ENCODE results near the gene CLEC16A. TPM values are rescaled to one million over a fixed set of nuclear protein-coding genes. Genes with fewer than 3 reads are reported as not detected.
"Not testable (repeated sequence)": the region's sequence is repeated elsewhere in the genome, so short reads cannot be mapped to it uniquely, and the experiment has no call there.

Gene CLEC16A
- total RNA-seq, 1 donor from 2014 or later, result 38.8 TPM

DNA sequence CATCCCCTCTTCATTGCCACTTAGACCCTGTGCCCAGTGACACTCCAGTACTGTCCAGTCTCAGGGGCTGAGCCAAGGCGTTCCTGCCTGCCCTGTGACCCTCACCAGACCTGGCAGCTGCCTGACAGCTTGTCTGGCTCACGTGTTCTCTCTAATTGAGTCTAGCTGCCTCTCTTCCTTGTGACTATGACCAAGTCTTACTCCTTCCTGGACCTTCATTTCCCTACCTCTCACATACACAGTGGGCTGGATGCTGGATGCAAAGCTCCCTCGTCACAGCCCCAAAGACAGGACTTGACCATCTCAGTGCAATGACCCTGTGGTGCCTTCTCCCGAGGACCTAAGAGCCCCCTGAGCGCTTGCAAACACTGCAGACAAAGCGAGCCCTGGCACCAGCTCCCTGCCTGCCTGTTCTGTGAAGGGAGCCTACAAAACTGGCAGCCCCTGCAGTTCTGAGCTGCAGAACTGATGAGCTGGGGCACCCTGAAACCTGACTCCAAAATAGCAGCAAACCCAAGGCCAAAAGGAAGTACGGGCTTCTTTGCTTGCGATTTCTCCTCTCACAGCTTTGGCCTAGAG, 3.8 kb upstream of the CLEC16A start:
- DNase-seq (ENCODE audit: low spot score), result no peak

DNA sequence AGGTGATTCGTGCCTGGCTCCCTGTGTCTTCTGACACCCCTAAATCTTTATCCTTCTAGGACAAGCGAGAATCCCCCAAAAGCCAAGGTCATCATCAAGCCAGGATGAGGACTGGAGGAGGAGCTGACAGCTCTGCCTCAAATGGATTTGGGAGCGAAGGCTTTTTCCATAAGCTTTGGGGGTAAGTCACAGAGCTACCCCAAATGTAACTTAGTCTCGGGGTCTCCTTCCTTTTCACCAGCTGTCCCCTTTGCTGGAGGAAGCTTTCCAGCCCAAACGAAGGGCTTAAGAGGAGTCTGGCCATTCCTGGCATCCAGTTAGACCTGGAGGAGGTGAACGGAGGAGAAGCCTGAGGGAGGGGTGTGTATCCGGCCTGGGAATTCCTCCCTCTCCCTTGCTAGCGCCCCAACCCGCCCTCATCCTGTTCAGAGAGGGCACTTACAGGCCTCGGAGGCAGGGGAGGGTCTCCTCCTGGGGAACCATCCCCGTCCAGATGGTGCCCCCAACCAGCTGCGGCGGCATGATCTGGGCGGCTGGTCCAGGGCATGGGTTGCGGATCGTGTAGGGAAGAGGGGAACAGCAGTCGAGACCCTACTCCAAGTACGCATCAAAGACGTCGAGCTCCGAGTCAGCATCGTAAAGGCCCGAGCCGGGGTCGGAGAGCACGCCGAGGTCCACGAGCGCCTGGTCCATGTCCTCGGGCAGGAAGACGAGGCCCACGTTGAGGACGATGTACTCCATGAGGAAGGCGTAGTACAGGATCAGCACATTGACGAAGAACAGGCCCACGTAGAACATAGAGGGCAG, 3.0 kb upstream of the CLEC16A start:
- DNase-seq (ENCODE audit: low spot score), result no peak

DNA sequence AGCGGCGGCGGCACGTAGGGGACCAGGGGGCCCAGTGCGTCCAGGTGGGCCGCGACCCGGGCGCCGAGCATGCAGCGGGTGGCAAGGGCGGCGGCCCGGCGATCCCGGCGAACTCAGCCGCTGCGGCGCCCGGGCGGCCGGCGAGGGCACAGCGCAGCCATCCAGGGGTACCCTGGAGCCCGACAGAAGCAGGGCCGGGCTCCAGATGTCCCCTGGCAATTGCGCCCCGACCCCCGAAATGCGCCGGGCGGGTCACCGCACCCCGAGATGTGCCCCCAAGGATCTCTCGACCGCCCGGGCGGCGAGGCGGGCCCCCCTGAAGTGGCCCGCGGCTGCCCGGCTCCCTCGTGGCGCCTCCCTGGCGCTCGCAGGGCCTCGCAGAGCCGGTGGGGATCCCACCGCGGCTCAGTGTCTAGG, 2.4 kb upstream of the CLEC16A start:
- not testable (repeated sequence) for DNase-seq (ENCODE audit: low spot score)

DNA sequence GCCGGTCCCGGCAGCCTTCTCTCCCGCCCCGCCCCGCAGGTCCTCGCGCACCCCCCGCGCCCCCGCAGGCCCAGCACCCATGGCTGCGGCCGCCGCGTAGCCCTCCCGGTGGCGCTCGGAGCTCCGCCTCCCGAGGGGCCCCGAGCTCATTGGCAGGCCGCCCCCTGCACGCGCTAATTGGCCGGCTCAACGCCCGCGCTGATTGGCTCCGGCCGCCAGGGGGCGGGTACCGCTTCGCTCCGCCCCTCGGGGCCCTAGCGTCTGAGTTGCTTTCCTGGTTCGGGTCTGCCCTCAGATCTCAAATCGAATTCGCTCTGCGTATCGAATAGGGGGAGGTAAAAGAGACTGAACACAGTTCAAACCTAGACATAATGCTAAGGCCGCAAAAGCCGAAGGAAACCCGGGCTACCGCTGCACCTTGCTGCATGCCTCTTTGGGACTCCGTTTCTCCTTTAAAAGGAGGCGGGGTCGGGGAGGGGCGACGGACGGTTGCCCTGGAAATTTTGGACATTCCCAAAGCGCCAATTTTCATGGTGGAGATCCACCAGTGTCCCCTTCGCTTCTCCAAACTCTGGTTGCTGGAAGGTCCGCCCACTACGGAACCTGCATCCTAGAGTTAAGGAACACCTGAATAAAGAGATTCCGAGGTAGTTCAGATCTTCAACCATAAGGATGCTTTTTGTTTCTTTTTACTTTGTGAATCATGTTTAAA, 1.9 kb upstream of the CLEC16A start, which contains the start of gene DEXI:
Gene DEXI (minus strand): TSS at position 117 of the 712 bp plus-strand sequence. CDS start 463 bp downstream, outside the sequence.
- DNase-seq (ENCODE audit: low spot score), result peak; percentile 96

DNA sequence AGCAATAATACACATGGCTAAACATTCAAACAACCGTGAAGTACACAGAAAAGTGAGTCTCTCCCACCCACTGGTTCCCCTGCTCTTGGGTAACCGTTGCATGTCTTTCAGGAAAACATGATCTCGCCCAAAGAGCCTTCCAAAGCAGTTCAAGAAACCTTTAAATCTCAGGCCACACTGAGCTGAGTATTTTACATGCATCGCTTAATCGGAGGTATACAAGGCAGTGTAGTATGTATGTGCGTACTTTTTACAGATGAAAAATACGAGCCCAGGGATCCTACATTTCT, 1.4 kb upstream of the CLEC16A start:
- no peak for DNase-seq (ENCODE audit: low spot score)

DNA sequence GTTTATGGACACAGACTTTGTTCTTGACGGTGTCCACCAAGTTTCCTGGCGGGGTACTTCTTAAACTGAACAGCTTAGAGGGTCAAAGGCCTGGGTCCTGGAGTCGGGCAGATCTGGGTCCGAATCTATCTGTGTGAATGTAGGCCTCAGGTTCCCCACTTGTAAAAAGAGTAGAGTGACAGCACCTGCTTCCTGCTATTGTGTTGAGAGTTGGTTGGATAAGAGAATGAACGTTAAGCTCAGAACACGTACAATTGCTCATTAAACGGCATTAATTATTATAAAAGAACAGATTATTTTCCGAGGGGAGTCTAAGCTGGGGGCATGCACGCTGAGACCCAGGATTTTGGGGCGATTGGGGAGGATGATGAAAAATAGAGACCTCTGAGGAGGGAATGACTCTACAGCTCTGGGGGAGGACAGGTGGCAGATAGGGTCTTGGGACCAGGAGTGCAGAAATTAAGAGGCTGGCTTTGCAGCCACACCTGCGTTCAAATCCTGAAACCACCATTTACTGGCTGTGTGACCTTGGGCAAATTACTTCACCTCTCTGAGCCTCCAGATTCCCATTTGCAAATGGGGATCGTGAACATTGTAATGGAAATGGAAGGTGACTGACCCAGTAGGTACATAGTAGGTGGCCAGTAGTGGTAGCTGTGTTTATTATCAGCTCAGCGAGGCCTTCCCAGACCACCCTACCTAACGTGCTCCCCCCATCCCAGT, 862 bp downstream of the CLEC16A start:
- DNase-seq (ENCODE audit: low spot score), result no peak

DNA sequence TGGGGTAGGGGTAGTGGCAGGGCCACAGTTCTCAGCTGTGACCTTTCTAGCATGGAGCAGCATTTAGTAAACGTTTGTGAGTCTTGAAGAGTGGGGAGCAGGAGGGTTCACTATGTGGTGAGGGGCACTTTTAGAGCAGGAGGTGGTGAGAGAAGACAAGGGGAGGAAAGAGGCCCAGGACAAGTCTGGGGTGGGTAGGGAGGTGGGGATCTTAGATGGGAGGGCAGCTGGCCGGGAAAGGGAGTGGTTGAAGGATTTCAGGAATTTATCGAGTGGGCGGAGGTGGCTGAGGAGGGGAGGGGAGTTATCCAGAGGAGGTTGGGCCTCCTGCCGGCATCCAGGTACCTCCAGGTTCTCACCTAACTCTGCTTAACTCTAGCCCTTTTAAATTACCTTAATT, 1.9 kb downstream of the CLEC16A start:
- DNase-seq (ENCODE audit: low spot score), result no peak

DNA sequence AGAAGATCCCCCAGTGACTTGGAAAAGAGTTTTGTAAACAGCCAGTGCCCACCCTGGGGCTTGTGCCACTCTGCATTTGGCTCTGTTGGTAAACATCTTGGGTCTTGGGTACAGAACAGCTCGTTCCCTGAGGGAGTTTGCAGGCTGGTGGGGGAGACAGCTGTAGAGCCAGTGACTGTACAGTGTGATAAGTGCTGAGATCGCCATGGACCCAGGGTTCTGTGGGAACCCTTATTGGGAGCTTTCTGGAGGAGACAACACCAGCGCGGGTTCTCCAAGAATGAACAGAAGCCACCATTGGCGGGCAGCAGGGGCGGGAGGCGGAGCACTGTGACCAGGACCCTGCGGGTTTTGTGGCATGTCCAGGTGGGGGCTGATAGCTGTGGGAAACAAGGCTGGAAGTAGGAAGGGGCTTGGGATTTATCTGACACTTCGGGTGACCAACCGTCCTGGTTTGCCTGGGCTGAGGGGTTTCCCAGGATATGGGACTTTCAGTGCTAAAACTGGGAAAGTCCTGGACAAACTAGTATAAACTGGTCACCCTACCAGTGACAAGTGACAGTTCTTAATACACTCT, 2.9 kb downstream of the CLEC16A start:
- no peak for DNase-seq (ENCODE audit: low spot score)

DNA sequence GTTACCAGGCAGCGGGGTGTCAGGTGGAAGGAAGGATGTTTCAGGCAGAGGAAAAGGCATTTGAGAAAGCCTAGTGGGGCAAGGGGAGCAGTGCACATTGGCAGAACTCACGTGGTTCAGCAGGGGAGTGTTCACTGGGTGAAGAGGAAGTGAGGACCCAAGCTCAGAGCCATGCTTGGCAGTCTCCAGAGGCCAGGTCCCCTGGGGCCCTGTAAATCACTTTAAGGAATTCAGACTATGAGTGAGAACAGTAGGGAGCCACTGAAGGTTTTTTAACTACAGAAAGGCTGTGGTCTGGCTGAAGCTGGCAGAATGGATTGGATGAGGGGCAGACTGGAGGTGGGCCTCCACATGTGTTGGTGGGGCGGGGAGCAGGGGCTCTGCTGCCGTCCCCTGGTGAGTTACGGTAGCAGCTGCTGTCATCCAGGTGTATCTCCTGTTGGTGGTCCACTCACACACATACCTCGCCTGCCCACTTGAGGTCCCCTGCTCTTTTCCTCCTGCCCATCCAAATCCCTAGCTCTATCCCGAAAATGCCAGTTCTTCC, 5.1 kb downstream of the CLEC16A start:
- DNase-seq (ENCODE audit: low spot score), result no peak

DNA sequence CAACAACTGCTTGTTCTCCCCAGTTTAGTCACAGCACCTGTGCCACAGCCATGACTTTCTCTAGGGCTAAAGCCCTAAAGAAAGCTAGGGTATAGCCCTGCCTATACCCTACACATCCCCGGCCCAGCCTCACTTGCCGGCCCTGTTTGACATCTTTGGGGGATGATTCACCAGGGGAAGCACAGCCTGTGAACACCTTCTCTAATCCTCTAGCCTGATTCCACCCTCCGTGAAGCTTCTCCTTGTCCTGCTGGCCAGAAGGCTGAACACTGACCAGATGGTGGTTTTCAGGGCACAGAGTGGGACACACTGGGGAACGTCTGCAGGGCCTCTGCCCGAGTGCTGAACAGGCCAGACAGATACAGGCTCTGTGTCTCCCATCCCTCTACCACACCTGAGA, 6.0 kb downstream of the CLEC16A start:
- DNase-seq (ENCODE audit: low spot score), result no peak

DNA sequence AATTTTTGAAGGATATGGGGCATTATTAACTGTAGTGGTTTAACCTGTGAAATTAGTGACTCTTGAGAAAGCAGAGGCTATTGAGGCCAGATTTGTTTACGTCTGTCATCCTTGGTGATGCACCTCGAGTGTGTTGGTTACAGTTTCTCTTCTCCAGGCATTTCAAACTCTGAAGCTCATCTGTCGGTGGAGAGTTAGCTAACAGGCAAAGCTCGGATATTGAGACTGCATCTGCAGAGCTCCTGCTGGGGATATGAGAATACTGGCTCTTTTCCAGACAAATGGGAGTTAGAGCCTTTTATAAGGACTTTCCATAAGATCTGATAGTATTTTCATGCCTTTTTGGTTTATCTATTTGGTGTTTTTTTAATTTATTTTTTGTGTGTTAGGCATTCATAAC, 6.7 kb downstream of the CLEC16A start:
- no peak for DNase-seq (ENCODE audit: low spot score)

DNA sequence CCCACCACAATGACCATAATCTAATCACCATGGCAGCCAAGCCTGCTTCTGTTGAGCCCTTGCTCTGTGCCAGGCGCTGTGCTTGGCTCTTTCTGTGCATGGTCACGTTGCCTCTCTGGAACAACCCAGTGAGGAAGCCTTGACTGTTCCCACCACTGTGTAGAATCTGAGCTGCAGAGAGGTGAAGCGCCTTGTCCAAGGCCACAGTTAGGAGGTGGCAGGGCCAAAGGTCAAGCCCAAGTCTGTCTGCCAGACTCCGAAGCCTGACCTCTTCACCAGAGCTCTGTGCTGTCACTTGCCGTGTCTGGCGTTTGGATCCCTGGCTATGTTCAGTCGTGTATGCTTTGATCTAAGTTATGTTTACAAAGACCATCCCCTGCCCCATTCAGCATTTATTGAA, 10.5 kb downstream of the CLEC16A start:
- DNase-seq (ENCODE audit: low spot score), result no peak

DNA sequence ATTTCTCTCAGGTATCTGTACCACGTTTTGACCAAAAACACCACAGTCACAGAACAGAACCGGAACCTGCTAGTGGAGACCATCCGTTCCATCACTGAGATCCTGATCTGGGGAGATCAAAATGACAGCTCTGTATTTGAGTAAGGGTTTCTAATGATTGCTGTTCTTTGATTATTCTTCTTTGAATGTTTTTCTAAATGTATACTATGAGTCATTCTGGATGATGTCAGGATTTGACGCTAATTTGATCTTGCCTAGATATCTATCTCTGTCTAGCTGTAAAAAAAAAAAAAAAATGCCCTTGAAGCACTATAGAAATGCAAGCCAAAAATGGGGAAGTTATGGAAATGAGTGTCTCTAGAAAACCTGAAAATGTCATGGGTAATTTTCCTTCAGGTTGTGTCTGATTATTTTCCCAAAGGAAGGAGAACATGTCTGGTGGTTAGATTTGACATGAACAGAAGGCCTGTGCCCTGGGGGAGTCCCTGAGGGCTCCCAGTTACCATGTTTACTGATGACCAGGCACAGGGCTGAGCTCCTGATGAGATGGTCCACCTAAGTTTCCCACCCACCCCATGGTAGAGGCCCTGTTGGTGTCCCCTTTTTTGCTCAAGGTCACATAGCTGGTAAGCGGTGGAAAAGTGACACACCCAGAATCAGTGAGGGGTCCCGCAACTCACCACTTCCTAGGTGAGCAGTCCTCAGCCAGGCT, 13.6 kb downstream of the CLEC16A start:
- DNase-seq (ENCODE audit: low spot score), result no peak

DNA sequence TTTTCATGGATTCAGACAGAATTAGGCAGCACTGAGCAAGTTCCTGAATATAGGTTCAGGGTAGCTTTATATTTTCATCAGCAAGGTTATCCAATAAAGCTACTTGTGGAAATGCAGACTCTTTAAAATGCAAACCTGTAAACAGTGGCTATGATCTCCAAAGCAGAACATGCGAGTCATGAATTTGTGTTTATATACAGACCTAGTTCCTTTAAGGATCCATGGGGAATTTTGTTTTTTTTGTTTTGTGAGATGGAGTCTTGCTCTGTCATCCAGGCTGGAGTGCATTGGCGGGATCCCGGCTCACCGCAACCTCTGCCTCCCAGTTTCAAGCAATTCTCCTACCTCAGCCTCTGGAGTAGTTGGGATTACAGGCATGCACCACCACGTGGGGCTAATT, 14.8 kb downstream of the CLEC16A start:
- no peak for DNase-seq (ENCODE audit: low spot score)

DNA sequence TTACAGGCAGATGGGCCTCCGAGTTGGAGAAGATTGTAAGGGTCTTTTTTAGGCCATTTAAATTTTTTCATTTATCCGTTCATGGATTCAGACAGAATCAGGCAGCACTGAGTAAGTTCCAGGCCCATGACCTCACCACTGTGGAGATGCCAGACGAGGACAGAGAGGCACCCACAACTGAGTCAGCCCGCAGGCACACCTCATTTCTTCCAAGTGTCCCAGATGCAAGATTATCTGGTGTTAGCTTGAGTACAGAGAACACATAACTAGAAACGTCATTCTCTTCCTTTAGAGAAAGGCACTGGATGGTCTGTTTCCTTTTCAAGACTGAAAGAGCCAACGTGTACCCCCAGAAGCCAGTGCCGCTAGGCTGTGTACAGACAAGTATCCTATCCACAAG, 16.9 kb downstream of the CLEC16A start:
- no peak for DNase-seq (ENCODE audit: low spot score)

DNA sequence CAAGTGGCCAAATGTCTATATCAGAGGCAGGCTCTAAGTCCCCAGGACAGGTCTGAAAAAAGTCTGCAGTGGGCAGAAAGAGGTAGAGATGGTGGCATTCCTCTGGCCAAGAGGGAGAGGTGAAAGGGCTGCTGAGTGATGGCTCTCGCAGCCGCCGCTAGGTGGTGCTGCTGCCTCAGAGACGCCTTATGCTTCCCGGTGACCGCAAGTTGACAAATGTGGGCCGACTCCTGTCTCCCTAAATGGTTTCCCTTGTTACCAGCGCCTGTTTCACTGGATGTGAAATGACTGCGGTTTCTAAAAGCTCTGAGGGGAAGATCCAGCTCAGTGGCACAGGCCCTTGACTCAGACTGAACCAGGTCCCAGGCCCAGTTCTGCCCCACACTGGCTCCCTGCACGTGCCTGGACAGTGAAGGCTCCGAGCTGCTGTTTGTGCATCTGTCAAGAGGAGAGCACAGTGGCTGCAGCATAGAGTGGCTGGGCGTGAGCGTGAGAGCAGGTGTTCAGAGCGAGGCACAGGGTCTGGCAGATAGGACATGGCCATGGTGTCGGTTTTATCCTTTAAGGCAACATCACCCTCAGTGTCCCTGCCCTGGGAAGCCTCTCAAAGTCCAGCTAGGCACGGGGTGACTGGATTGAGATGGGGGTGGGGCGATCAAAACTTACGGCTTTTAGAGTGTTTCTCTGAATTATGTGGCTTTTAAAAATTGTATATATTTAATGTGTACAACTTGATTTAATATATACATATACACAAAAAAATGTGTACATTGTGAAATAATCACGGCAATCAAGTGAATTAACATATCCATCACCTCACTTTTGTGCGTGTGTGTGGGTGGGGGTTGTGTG, 19.9 kb downstream of the CLEC16A start:
- DNase-seq (ENCODE audit: low spot score), result peak; percentile 89

DNA sequence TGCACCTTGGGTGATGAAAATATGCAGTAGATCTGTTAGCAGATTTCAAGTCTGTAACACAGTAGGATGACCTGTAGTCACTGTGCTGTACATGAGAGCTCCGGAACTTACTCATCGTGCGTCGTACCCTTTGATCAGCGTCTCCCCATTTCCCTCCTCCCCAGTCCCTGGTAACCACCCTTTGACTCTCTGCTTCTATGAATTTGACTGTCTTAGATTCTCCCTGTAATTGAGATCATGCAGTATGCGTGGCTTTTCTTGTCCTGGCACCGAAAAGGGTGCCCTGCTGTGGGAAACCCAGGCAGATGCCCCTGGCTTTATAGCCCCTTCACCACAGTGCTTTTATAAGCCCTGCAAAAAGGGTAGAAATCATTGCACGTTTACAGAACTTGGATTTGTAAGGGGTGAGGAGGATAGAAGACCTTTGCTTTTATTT, 20.5 kb downstream of the CLEC16A start:
- no peak for DNase-seq (ENCODE audit: low spot score)

DNA sequence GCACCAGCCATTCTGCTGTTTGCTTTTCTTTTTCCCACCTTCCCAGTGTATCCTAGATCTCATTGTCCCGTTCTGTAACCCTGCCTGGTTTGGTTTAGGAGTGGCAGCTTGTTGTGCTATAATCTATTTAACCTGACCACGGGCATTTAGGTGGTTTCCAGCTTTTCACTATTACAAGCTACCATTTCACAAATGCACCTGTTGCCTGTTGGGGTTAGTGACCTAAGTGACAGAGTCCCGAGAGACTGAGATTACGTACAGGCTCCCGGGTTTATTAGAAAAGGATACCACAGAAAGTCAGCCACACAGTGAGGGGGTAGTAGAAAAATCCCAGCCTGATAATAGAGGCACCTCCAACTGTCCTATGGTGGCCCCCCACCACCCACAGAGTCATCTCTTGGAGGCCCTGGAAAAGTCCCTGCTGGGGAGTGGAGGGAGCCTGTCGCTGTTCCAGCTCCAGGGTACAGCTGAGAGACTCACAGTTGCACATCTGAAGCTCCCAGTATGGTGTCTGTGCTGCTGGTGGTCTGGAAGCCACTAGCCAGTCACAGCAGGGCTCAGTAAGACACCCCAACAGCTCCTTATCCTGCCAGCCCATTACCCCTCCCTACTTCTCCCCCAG, 21.2 kb downstream of the CLEC16A start:
- no peak for DNase-seq (ENCODE audit: low spot score)

DNA sequence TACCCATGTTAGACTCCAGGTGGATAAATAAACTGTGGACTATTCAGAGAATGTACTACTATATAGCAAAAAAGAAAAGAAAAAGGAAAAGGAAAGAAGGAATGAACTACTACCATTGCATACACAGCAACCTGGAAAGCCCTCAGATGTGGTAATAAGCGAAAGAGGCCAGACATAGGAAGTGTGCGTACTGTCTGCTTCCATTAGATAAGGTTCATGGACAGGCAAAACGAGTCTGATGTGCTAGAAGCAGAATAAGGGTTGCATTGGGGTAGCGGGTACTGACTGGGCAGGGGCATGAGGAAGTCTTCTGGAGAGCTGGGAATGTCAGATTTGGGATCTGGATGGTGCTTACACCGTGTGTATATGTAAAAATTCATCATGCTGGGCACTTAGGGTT, 21.8 kb downstream of the CLEC16A start:
- no peak for DNase-seq (ENCODE audit: low spot score)

DNA sequence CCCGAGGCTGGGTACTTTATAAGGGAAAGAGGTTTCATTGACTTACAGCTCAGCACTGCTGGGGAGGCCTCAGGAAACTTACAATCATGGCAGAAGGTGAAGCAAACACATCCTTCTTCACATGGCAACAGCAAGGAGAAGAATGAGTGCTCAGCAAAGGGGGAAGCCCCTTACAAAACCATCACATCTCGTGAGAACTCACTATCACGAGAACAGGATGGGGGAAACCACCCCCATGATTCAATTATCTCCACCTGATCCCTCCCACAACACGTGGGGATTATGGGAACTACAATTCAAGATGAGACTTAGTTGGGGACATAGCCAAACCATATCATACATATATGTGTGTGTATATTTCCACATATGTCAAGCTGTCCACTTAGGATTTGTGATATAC, 22.2 kb downstream of the CLEC16A start:
- DNase-seq (ENCODE audit: low spot score), result not testable (repeated sequence)
